SK-N-SH (cell line): Measurements from ENCODE around the gene PORCN. TPM values are rescaled to one million over a fixed set of nuclear protein-coding genes. Genes with fewer than 3 reads are reported as not detected.

Experiments
- CTCF ChIA-PET: fragments of 300-600, 350-600 bp; formaldehyde crosslinking; extraction: SDS; loops from one replicate; lab custom pipeline; 2021; lab: Yijun Ruan, JAX
- POLR2A ChIA-PET: fragments of 350-600 bp; sonication (Branson Sonifier 250); formaldehyde crosslinking; extraction: SDS; loops from one replicate; lab custom pipeline; 2020; ENCODE audit warnings: antibody characterized with exemption, inconsistent platforms; lab: Yijun Ruan, JAX
- DNase-seq: peaks from one replicate; pipeline ENCODE4 v3.0.0; 2012
- H2AFZ ChIP-seq: fragments of 200-600 bp; sonication (generic); 2 replicates; pipeline ENCODE4 v1.8.1; 2016; ENCODE audit warnings: antibody characterized with exemption, mild to moderate bottlenecking, low read depth
- H3F3A ChIP-seq: fragments of 200-600 bp; sonication (generic); replicated peaks from 2 replicates; pipeline ENCODE3; 2016; ENCODE audit warnings: antibody characterized with exemption, mild to moderate bottlenecking; ENCODE audit not compliant: insufficient read depth
- H3K27ac ChIP-seq, 2 experiments: fragments of 200-500 bp in 1 of 2; fragments of 200-600 bp in 1 of 2; sonication (Bioruptor generic) in 1 of 2; sonication (generic), shearing (Covaris generic) in 1 of 2; 2 replicates each; pipeline versions ENCODE4 v1.5.1 to v1.6.1; 2014 to 2016; ENCODE audit warnings: low read depth in 2 of 2, inconsistent platforms in 1 of 2, low read length in 1 of 2, mild to moderate bottlenecking in 1 of 2, mixed read lengths in 1 of 2
- H3K27me3 ChIP-seq: fragments of 200-600 bp; sonication (generic), shearing (Covaris generic); 2 replicates; pipeline ENCODE4 v1.6.1; 2016; ENCODE audit warnings: mixed run types; ENCODE audit not compliant: insufficient read depth
- H3K36me3 ChIP-seq, 2 experiments: fragments of 200-500 bp in 1 of 2; fragments of 200-600 bp in 1 of 2; sonication (Bioruptor generic) in 1 of 2; sonication (generic) in 1 of 2; replicated peaks in 1 of 2; 2 replicates each; pipeline versions ENCODE3 to v1.5.1; 2014 to 2016; ENCODE audit warnings: low read length in 1 of 2, mild to moderate bottlenecking in 1 of 2; ENCODE audit not compliant: insufficient read depth in 2 of 2, control insufficient read depth in 1 of 2
- H3K4me1 ChIP-seq, 2 experiments: fragments of 200-500 bp in 1 of 2; fragments of 200-600 bp in 1 of 2; sonication (Bioruptor generic) in 1 of 2; sonication (generic), shearing (Covaris generic) in 1 of 2; 2 replicates each; pipeline versions ENCODE4 v1.5.1 to v1.6.1; 2014 to 2016; ENCODE audit warnings: low read depth in 1 of 2, low read length in 1 of 2, mixed run types in 1 of 2; ENCODE audit not compliant: insufficient read depth in 2 of 2, control insufficient read depth in 1 of 2
- H3K4me2 ChIP-seq: fragments of 200-600 bp; sonication (generic), shearing (Covaris generic); 2 replicates; pipeline ENCODE4 v1.6.1; 2017; ENCODE audit warnings: mixed run types
- H3K4me3 ChIP-seq, 2 experiments: fragments of 200-500 bp in 1 of 2; fragments of 200-600 bp in 1 of 2; sonication (Bioruptor generic) in 1 of 2; sonication (generic), shearing (Covaris generic) in 1 of 2; 2 replicates each; pipeline versions ENCODE4 v1.5.1 to v1.8.1; 2014 to 2016; ENCODE audit warnings: low read depth in 2 of 2, inconsistent platforms in 1 of 2, low read length in 1 of 2, mild to moderate bottlenecking in 1 of 2, mixed read lengths in 1 of 2, moderate library complexity in 1 of 2
- H3K79me2 ChIP-seq: fragments of 200-600 bp; sonication (generic); 2 replicates; pipeline ENCODE4 v1.8.1; 2017; ENCODE audit warnings: mild to moderate bottlenecking; ENCODE audit not compliant: insufficient read depth
- H3K9ac ChIP-seq: fragments of 200-600 bp; sonication (generic); 2 replicates; pipeline ENCODE4 v1.6.1; 2017; ENCODE audit warnings: mixed run types
- H3K9me2 ChIP-seq: fragments of 200-600 bp; sonication (generic); 2 replicates; pipeline ENCODE4 v1.6.1; 2017; ENCODE audit warnings: mixed run types
- H3K9me3 ChIP-seq: fragments of 200-600 bp; sonication (generic); 2 replicates; pipeline ENCODE4 v1.6.1; 2017; ENCODE audit warnings: mixed run types, mild to moderate bottlenecking, moderate library complexity
- H4K20me1 ChIP-seq: fragments of 200-600 bp; sonication (generic); 2 replicates; pipeline ENCODE4 v1.6.1; 2017; ENCODE audit warnings: mild to moderate bottlenecking, mixed run types; ENCODE audit not compliant: insufficient read depth
- ELF1 ChIP-seq: IDR thresholded peaks from 2 replicates; pipeline ENCODE4 v1.4.0; 2012
- FOXJ3 ChIP-seq: sonication (generic); formaldehyde crosslinking; IDR thresholded peaks from 2 replicates; pipeline ENCODE4 v1.5.1; 2020; ENCODE audit warnings: mild to moderate bottlenecking, missing genetic modification reagents
- FOXM1 ChIP-seq: IDR thresholded peaks from 2 replicates; pipeline ENCODE4 v1.4.0; 2012; ENCODE audit warnings: low read depth, mild to moderate bottlenecking
- GABPA ChIP-seq: IDR thresholded peaks from 2 replicates; pipeline ENCODE4 v1.4.0; 2012; ENCODE audit warnings: low read depth, mild to moderate bottlenecking
- GATA2 ChIP-seq: sonication (generic); formaldehyde crosslinking; IDR thresholded peaks from 2 replicates; pipeline ENCODE4 v1.5.0; 2020; ENCODE audit warnings: mild to moderate bottlenecking, missing genetic modification reagents
- IRF3 ChIP-seq: fragments of 150-350 bp; IDR thresholded peaks from 2 replicates; pipeline ENCODE4 v1.6.1; 2016; ENCODE audit warnings: mild to moderate bottlenecking, low read depth, low read length
- JUND ChIP-seq: IDR thresholded peaks from 2 replicates; pipeline ENCODE4 v1.4.0; 2012
- NFIC ChIP-seq: IDR thresholded peaks from 2 replicates; pipeline ENCODE4 v1.4.0; 2012; ENCODE audit warnings: borderline replicate concordance
- NRF1 ChIP-seq: IDR thresholded peaks from 2 replicates; pipeline ENCODE4 v1.6.1; 2012; ENCODE audit warnings: low read depth, mild to moderate bottlenecking, low read length
- PBX3 ChIP-seq: IDR thresholded peaks from 2 replicates; pipeline ENCODE4; 2012
- POLR2AphosphoS5 ChIP-seq: IDR thresholded peaks from 2 replicates; pipeline ENCODE4 v1.6.1; 2012; ENCODE audit warnings: low read depth, low read length
- RAD21 ChIP-seq: IDR thresholded peaks from 2 replicates; pipeline ENCODE4 v1.6.1; 2012; ENCODE audit warnings: mild to moderate bottlenecking, low read length
- RCOR1 ChIP-seq: fragments of 150-350 bp; IDR thresholded peaks from 2 replicates; pipeline ENCODE4 v1.6.1; 2017; ENCODE audit warnings: antibody characterized with exemption, low read length
- RXRA ChIP-seq: IDR thresholded peaks from 2 replicates; pipeline ENCODE4 v1.4.0; 2012; ENCODE audit warnings: low read depth, mild to moderate bottlenecking, borderline replicate concordance
- SMC3 ChIP-seq: IDR thresholded peaks from 2 replicates; pipeline ENCODE4 v1.6.1; 2012; ENCODE audit warnings: low read depth, low read length, improper control_type of control experiment
- TAF1 ChIP-seq: IDR thresholded peaks from 2 replicates; pipeline ENCODE4 v1.6.1; 2012; ENCODE audit warnings: low read depth, mild to moderate bottlenecking, low read length, moderate library complexity, borderline replicate concordance
- TCF12 ChIP-seq: IDR thresholded peaks from 2 replicates; pipeline ENCODE4 v1.4.0; 2012
- TEAD4 ChIP-seq: IDR thresholded peaks from 2 replicates; pipeline ENCODE4 v1.4.0; 2012; ENCODE audit warnings: mild to moderate bottlenecking, borderline replicate concordance; ENCODE audit not compliant: insufficient read depth
- YY1 ChIP-seq: IDR thresholded peaks from 2 replicates; pipeline ENCODE4 v1.4.0; 2012; ENCODE audit warnings: low read depth, mild to moderate bottlenecking
- WGBS: methylation state at CpG from one replicate; pipeline ENCODE4 v1.1.6; 2017; ENCODE audit warnings: low lambda C conversion rate; 5-methylcytosine and 5-hydroxymethylcytosine counted together
- polyA plus RNA-seq, 3 experiments: library from polyadenylated mRNA; depleted of rRNA; stranded (reverse); fragments of >200 nt; gene quantifications; 2 replicates each; pipeline ENCODE4 v1.2.3, GENCODE V29; 2012
- TF ChIP-seq, protein P1 (sequence below): fragments of 200-600 bp; sonication (generic); IDR thresholded peaks from 2 replicates; pipeline ENCODE4 v1.6.1; 2017; ENCODE audit warnings: antibody characterized with exemption, mild to moderate bottlenecking, moderate library complexity
- TF ChIP-seq, protein P2 (sequence below): IDR thresholded peaks from 2 replicates; pipeline ENCODE4 v1.4.0; 2012; ENCODE audit warnings: low read depth, borderline replicate concordance

PORCN gene
- polyA plus RNA-seq, 1 of the 3 experiments (the other 2 are of a cell fraction), result 11.0 TPM

- no peak for DNase-seq
- H3K9ac ChIP-seq, result no peak overlapping the region
- no peak overlapping the region for H3K4me3 ChIP-seq
- no peaks in the 10 kb centered on the region for H4K20me1 ChIP-seq
- WGBS, result 47% methylated on average over 6 of the region's 12 CpGs
- H3K9me2 ChIP-seq, result no peaks in the 10 kb centered on the region
- no peak overlapping the region for H3K27ac ChIP-seq
- no peaks in the 10 kb centered on the region for H3K9me3 ChIP-seq
- no peaks in the 10 kb centered on the region for H3K79me2 ChIP-seq
- H3K27me3 ChIP-seq, result no peaks in the 10 kb centered on the region; the same call in 1 of the 2 replicates
- peaks cover 6% of the 10 kb centered on the region for H3F3A ChIP-seq
- H2AFZ ChIP-seq, result no peak overlapping the region
- H3K4me1 ChIP-seq, result no peaks in the 10 kb centered on the region
- H3K36me3 ChIP-seq, result peaks cover 0 to 3% of the 10 kb centered on the region in 2 experiments
- ChIA-PET CTCF (interaction anchor here (0.7 kb wide), 1 partner anchor 11 kb away, joined by 3 read pairs; no protein-coding TSS in a partner anchor), POLR2A (no interaction called here)
- TF ChIP-seq YY1 (no peak), POLR2AphosphoS5 (no peak), PBX3 (no peak), NFIC (no peak), ELF1 (no peak), FOXJ3 (CRISPR knock-in tag) (no peak), GATA2 (no peak), RAD21 (no peak), RCOR1 (no peak), FOXM1 (no peak), SMC3 (no peak)
- TF ChIP-seq, protein P1, sequence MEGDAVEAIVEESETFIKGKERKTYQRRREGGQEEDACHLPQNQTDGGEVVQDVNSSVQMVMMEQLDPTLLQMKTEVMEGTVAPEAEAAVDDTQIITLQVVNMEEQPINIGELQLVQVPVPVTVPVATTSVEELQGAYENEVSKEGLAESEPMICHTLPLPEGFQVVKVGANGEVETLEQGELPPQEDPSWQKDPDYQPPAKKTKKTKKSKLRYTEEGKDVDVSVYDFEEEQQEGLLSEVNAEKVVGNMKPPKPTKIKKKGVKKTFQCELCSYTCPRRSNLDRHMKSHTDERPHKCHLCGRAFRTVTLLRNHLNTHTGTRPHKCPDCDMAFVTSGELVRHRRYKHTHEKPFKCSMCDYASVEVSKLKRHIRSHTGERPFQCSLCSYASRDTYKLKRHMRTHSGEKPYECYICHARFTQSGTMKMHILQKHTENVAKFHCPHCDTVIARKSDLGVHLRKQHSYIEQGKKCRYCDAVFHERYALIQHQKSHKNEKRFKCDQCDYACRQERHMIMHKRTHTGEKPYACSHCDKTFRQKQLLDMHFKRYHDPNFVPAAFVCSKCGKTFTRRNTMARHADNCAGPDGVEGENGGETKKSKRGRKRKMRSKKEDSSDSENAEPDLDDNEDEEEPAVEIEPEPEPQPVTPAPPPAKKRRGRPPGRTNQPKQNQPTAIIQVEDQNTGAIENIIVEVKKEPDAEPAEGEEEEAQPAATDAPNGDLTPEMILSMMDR, result no peak
- no peak overlapping the region for H3K4me2 ChIP-seq
Observed at GRCh38 chrX:48560681-48561080, 51.9 kb downstream of the PORCN start.

DNA sequence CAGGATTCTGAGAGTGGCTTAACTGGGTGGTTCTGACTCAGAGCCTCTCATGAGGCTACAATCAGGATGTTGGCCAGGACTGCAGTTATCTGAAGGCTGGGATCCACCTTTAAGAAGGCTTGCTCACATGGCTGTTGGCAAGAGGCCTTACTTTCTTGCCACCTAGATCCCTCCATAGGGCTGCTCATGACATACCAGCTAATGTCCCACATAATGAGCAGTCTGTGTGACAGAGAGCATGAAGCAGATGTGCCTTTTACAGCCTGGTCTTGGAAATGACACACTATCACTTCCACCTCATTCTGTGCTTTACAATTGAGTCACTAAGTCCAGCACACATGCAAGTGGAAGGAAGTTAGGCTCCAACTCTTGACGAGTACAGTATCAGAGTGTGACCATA is 61.2 kb downstream of the PORCN start:
- no peak overlapping the region for H2AFZ ChIP-seq
- ChIA-PET CTCF (no interaction called here), POLR2A (no interaction called here)
- H3F3A ChIP-seq, result peaks cover 12% of the 10 kb centered on the region
- no peaks in the 10 kb centered on the region; the same call in 1 of the 2 replicates for H3K27me3 ChIP-seq
- no peak overlapping the region for H3K9ac ChIP-seq
- H3K4me1 ChIP-seq, result no peaks in the 10 kb centered on the region; a peak in 1 of 4 replicates
- H3K27ac ChIP-seq, result no peak overlapping the region
- H4K20me1 ChIP-seq, result no peaks in the 10 kb centered on the region
- TF ChIP-seq, protein P1, result no peak
- TF ChIP-seq GABPA (no peak), JUND (no peak), IRF3 (no peak), SMC3 (no peak), TEAD4 (no peak), TAF1 (no peak), RXRA (no peak), FOXM1 (no peak), RCOR1 (no peak), TCF12 (no peak), NRF1 (no peak), NFIC (no peak)
- TF ChIP-seq, protein P2, sequence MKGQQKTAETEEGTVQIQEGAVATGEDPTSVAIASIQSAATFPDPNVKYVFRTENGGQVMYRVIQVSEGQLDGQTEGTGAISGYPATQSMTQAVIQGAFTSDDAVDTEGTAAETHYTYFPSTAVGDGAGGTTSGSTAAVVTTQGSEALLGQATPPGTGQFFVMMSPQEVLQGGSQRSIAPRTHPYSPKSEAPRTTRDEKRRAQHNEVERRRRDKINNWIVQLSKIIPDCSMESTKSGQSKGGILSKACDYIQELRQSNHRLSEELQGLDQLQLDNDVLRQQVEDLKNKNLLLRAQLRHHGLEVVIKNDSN, result no peak
- no peak for DNase-seq
- H3K9me3 ChIP-seq, result no peaks in the 10 kb centered on the region
- peaks cover 2% of the 10 kb centered on the region for H3K79me2 ChIP-seq
- H3K4me2 ChIP-seq, result no peak overlapping the region
- H3K9me2 ChIP-seq, result no peaks in the 10 kb centered on the region
- 44% methylated on average over 1 of the region's 1 CpG for WGBS
- no peaks in the 10 kb centered on the region for H3K36me3 ChIP-seq
- no peak overlapping the region for H3K4me3 ChIP-seq
